HG02852 (cell line): ENCODE results near the gene OPCML.
"Not testable (repeated sequence)": the region's sequence is repeated elsewhere in the genome, so short reads cannot be mapped to it uniquely, and the experiment has no call there.

ENCODE experiments used
- ATAC-seq: cut with Tn5 transposase; IDR thresholded peaks from one replicate; pipeline ENCODE4 v1.9.1; 2021; ENCODE audit warnings: mild to moderate bottlenecking, moderate library complexity; ENCODE audit not compliant: unreplicated experiment

OPCML gene

GRCh38 chr11:132423266-132423665, 1109.0 kb downstream of the OPCML start:
- no peak for ATAC-seq

DNA sequence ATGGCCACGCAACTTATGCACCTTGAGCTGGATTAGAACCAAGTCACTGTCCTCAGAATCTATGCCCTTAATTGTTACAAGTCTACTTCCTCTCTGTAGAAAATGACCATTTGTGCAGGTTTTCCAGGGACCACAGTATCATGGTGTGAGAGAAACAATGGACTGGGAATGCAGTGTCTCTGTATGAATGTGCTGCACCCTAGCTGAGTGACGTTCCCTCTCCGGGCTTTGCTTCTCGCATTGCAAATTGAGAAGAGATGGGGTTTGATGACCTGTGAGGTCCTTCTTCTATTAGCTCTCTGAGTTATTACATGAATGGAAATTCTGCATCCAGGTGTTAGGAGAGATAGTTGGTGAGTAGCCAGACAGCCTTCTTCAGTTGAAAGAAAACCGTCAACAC, 1109.6 kb downstream of the OPCML start:
- ATAC-seq, result no peak

GRCh38 chr11:132421555-132421954, 1110.7 kb downstream of the OPCML start:
- ATAC-seq, result no peak

DNA sequence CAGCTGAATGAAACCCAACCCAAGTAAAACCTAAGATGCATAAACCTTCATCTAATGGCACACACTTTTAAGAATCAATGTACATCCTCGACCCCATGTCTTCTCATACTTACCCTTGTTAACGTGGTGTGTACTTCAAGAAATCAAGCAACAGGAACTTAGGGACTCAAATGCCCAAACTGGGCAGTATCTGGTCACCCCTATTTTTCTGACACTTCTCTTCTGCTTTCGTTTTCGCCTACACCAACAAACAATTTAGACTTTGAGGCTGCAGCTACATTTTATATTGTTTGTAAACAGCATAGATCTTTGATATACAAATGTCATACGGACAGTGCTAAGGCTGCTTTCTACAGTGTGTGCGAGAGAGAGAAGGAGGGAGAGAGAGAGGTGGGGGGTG, 1117.8 kb downstream of the OPCML start:
- ATAC-seq, result no peak

DNA sequence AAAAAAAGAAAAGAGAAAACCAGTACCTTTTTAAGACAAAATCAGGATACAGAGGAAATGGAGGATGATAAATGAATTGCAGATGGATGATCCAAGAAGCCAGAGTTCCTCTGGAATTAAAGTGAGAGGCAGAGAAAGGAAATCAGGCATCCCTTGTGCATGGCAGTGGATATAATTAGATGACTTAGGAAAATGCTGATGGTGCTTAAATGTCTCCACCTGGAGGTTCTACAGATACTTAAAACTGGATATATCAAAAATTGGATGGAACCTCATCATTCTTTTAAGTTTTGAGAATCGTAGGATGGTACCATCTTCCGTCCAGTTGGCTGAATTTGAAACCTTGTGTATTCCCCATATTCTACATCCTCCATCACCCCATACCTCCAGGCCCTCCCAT, 1121.9 kb downstream of the OPCML start:
- ATAC-seq, result no peak

DNA sequence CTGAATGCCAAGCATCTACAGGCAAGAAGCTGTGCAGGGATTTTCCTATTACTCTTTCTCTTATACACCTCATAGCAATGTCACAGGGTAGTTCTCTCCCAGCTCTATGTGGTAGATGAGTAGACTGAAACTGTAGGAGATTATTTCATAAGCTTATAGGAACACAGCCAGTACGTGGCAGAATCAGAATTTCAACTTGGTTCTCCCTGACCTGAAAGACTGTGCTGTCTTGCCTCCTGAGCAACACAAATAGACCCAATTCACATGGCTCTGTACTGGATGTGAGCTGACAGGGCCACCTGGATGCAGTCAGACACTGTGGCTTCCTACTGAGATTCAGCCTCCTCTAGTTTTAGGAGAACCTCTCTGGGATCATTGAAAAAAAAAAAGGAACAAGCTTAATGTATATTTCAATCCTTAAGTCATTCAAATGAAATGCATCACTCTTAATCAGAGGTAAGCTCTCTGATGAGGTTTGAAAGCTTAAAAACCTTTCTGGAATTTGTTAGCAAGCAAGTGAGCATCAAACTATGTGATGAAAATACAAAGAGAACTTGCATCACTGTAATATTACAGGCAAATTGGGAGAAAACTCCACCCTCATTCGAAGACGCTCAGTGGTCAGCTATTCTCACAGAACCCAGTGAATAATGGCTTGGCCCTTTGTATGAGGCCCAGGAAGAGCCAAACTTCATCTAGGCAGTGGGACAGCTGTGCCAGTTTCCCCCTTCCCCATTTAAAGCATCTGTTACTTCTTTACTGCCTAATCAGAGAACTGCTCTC, 1122.5 kb downstream of the OPCML start:
- ATAC-seq, result no peak

- peak; percentile 73 for ATAC-seq
Observed at GRCh38 chr11:132408877-132409276, 1123.4 kb downstream of the OPCML start.

DNA sequence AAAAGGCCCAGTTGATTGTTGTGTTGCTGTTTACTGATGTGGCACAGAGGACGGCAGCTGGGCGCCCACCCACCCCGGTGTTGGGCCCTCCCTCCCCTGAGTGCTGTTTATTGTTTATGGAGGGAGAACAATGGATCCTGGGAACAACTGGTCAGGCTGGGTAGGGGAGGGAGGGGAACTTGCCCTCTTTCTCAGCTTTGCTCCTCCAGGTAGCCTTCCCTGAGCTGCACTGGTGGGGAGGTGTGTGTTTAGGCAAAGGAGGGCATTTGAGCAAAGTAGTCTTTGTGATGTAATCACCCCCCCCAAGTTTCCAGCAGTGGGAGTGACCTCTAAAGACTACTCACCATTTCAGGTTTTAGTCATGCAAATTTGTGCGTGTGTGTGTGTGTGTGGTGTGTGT, 1126.6 kb downstream of the OPCML start:
- ATAC-seq, result no peak

DNA sequence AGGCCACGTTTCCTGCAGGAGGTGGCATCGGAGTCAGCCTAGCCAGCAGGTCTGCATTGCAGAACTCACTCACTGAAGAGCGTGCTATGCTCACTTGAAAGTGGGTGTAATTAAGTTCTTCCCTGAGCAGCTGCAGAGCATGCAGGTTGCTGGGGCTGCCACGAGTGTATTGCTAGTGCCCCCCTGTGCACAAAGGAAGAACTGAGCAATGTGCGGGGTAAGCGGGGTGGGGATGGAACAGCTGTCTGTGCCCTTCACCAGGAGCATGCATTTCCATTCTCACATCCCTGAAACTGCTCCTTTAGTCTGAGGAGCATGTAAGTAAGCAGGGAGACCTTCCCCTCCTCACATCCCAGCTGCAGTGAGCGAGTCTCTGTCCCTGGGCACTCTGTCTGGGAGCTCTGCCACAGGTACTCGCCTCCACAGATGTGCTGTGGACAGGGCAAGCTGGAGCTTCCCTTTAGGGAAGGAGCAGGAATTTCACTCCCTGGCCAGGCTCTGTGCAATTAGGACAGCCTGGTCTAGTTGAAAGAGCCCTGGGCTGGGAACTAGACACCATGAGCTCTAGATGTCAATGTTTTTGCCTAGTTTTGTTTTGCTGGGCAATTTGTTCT, 1130.1 kb downstream of the OPCML start:
- ATAC-seq, result peak; percentile 95

DNA sequence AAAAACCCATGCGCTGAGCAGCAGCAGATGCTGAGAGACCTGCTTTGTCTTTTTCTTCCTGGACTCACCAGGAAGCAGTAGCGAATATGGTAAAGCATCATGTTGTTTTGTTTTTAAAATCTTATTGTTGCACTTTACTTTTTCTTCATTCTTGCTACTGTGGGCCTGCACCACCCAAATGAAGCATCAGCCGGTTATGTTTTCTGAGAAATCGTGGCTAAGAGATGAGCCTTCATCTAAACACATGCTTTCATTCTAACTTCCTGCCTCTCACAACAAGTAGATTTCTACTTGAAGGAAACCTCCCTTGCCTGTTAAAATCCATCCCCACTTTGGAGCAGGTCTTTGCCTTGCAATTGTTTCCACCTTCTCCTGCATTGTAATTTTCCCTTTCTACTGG, 1136.0 kb downstream of the OPCML start:
- ATAC-seq, result no peak

- ATAC-seq, result no peak
Observed at GRCh38 chr11:132395434-132395833, 1136.9 kb downstream of the OPCML start.

GRCh38 chr11:132379540-132379939, 1152.8 kb downstream of the OPCML start:
- ATAC-seq, result no peak

DNA sequence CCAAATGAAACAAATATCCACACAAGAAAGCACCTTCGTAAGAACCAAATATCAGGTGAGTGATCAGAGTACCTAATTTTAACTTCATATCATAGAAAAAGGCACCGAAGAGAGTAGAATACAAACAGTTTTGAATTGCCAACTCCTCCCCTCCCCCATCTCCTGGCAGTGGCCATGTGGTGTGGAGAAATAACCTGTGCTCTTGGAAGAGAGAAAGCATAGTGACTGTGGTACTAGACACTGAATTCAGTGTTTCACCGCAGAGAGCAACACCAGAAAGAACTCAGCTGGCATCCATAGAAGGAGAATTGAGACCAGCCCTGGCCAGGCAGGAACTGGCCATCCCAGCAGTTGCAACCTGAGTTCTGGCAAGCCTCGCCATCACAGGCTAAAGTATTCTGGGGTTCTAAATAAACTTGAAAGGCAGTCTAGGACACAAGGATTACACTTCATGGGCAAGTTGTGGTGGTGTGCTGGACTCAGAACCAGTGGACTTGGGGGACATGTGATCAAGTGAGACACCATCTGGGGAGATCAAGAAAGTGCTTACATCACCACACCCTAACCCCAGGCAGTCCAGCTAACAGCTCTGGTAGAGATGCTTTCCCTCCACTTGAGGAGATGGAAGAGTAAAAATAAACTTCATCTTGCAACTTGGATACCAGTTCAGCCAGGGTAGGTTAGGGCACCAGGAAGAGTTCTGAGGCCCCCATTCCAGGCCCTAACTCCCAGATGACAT, 1158.7 kb downstream of the OPCML start:
- ATAC-seq, result no peak

DNA sequence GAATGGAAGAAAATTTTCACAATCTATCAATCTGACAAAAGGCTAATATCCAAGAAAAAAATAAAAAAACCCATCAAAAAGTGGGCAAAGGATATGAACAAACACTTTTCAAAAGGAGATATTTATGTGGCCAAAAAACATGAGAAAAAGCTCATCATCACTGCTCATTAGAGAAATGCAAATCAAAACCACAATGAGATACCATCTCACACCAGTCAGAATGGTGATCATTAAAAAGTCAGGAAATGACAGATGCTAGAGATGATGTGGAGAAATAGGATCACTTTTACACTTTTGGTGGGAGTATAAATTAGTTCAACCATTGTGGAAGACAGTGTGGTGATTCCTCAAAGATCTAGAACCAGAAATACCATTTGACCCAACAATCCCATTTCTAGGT, 1162.2 kb downstream of the OPCML start:
- ATAC-seq, result not testable (repeated sequence)

DNA sequence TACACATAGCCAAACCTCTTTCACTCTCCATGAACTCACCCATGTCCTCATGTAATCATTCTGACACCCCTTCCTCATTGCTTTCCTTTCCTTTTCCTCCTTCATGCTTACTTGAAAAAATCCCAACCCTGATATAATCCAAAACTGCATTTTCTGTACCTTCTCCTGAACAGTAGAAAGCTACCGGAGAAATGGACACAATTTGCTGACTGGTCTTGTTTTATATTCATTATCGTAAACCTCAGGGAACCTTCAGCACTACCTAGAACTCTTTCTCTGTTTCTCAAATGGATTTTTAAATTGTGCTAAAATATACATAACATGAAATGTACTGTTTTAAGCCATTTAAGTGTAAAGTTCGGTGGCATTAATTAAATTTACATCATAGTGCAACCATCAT, 1165.0 kb downstream of the OPCML start:
- ATAC-seq, result no peak

DNA sequence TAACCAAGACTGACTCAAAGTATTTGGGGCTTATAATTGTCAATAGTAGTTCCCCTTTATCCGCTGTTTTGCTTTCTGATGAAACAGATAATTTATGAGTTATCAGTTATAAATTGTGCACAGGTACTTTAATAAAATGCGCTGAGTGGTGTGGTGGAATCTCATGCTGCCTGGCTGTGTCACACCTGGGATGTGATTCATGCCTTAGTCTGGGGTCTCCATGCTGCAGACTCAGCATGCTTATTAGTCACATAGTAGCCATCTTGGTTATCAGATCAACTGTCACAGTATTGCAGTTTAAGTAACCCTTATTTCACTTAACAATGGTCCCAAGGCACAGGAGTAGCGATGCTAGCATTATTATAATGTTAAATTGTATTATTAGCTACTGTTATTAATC, 1166.7 kb downstream of the OPCML start:
- ATAC-seq, result no peak
